GM23338 (cell line): ENCODE results near the gene ZNF536. TPM values are rescaled to one million over a fixed set of nuclear protein-coding genes. Genes with fewer than 3 reads are reported as not detected.

ENCODE experiments used
- ATAC-seq: fragments of 200-7000 bp; cut with Tn5 transposase; 3 replicates; pipeline ENCODE4 v1.9.1; 2020
- DNase-seq: peaks from one replicate; pipeline ENCODE4 v3.0.0-alpha.2; 2015; ENCODE audit warnings: low spot score
- H2AFZ ChIP-seq: fragments of 200-600 bp; sonication (generic); 2 replicates; pipeline ENCODE4 v1.8.0; 2016; ENCODE audit warnings: antibody characterized with exemption, mild to moderate bottlenecking, moderate library complexity
- H3F3A ChIP-seq: fragments of 200-600 bp; sonication (generic); replicated peaks from 2 replicates; pipeline ENCODE4 v1.8.0; 2017; ENCODE audit warnings: antibody characterized with exemption, mixed run types, low read depth
- H3K27ac ChIP-seq: fragments of 200-600 bp; sonication (generic); 2 replicates; pipeline ENCODE4 v1.6.1; 2016; ENCODE audit warnings: low read depth
- H3K27me3 ChIP-seq: fragments of 200-600 bp; sonication (generic); 2 replicates; pipeline ENCODE4 v1.8.0; 2016; ENCODE audit warnings: mild to moderate bottlenecking, mixed run types, moderate library complexity; ENCODE audit not compliant: insufficient read depth
- H3K36me3 ChIP-seq: fragments of 200-600 bp; sonication (generic); 2 replicates; pipeline ENCODE4 v1.8.0; 2016; ENCODE audit warnings: mild to moderate bottlenecking; ENCODE audit not compliant: insufficient read depth
- H3K4me1 ChIP-seq: fragments of 200-600 bp; sonication (generic); 2 replicates; pipeline ENCODE4 v1.8.0; 2016; ENCODE audit warnings: mild to moderate bottlenecking, moderate library complexity; ENCODE audit not compliant: insufficient read depth
- H3K4me2 ChIP-seq: fragments of 200-600 bp; sonication (generic); 2 replicates; pipeline ENCODE4 v1.7.1; 2017; ENCODE audit warnings: mixed run types
- H3K4me3 ChIP-seq: fragments of 200-600 bp; sonication (generic); 2 replicates; pipeline ENCODE4 v1.6.1; 2016; ENCODE audit warnings: mixed run types
- H3K79me2 ChIP-seq: fragments of 200-600 bp; sonication (generic); replicated peaks from 2 replicates; pipeline ENCODE4 v1.8.0; 2017; ENCODE audit warnings: mild to moderate bottlenecking; ENCODE audit not compliant: insufficient read depth
- H3K9me2 ChIP-seq: fragments of 200-600 bp; sonication (generic); 2 replicates; pipeline ENCODE4 v1.8.0; 2017; ENCODE audit not compliant: insufficient read depth
- H4K20me1 ChIP-seq: fragments of 200-600 bp; sonication (generic); replicated peaks from 2 replicates; pipeline ENCODE4 v1.8.0; 2017; ENCODE audit warnings: mild to moderate bottlenecking; ENCODE audit not compliant: insufficient read depth
- H3K27ac Mint-ChIP-seq: 2 replicates; pipeline ENCODE4 v1.8.0; 2020; ENCODE audit warnings: inconsistent platforms, mild to moderate bottlenecking, moderate library complexity, mixed read lengths
- H3K27me3 Mint-ChIP-seq: 3 replicates; pipeline ENCODE4 v1.8.0; 2022; ENCODE audit warnings: low read depth, mild to moderate bottlenecking, moderate library complexity, mixed read lengths, inconsistent platforms; ENCODE audit not compliant: insufficient read depth, poor library complexity
- H3K36me3 Mint-ChIP-seq: 3 replicates; pipeline ENCODE4 v1.8.0; 2021; ENCODE audit warnings: low read depth, mild to moderate bottlenecking, inconsistent platforms, moderate library complexity, mixed read lengths
- H3K4me1 Mint-ChIP-seq: 3 replicates; pipeline ENCODE4 v1.8.0; 2020; ENCODE audit warnings: mild to moderate bottlenecking, inconsistent platforms, mixed read lengths
- H3K4me3 Mint-ChIP-seq: 3 replicates; pipeline ENCODE4 v1.8.0; 2021; ENCODE audit warnings: moderate library complexity, mild to moderate bottlenecking, inconsistent platforms, mixed read lengths
- H3K9me3 Mint-ChIP-seq: 3 replicates; pipeline ENCODE4 v1.8.0; 2020; ENCODE audit warnings: moderate library complexity, mild to moderate bottlenecking, inconsistent platforms, mixed read lengths
- CREB1 ChIP-seq: fragments of 250-450 bp; sonication (Bioruptor Pico); IDR thresholded peaks from 2 replicates; pipeline ENCODE4 v1.5.0; 2020; ENCODE audit warnings: low read depth, mild to moderate bottlenecking, moderate library complexity
- CTCF ChIP-seq, 2 experiments: fragments of 200-600 bp in 1 of 2; sonication (generic) in 1 of 2; conservative IDR thresholded peaks; 2 replicates each; pipeline versions ENCODE4 v1.5.1 to v1.6.1; 2016 to 2017; ENCODE audit warnings: antibody characterized with exemption in 2 of 2, low read depth in 2 of 2, mild to moderate bottlenecking in 2 of 2, moderate library complexity in 1 of 2
- ETS1 ChIP-seq: IDR thresholded peaks from 2 replicates; pipeline ENCODE4 v1.6.1; 2016; ENCODE audit warnings: antibody characterized with exemption
- EZH2 ChIP-seq: fragments of 200-600 bp; sonication (generic); IDR thresholded peaks from one replicate; pipeline ENCODE4 v1.8.0; 2017; ENCODE audit warnings: antibody characterized with exemption, mild to moderate bottlenecking, low read depth; ENCODE audit not compliant: unreplicated experiment
- EZH2phosphoT487 ChIP-seq: fragments of 200-600 bp; sonication (generic); IDR thresholded peaks from one replicate; pipeline ENCODE4 v1.8.1; 2018; ENCODE audit warnings: antibody characterized with exemption; ENCODE audit not compliant: unreplicated experiment
- JUNB ChIP-seq: IDR thresholded peaks from one replicate; pipeline ENCODE4 v1.6.1; 2016; ENCODE audit warnings: antibody characterized with exemption; ENCODE audit not compliant: unreplicated experiment
- NANOG ChIP-seq: IDR thresholded peaks from 2 replicates; pipeline ENCODE4 v1.6.1; 2016; ENCODE audit warnings: antibody characterized with exemption, borderline replicate concordance
- POLR2AphosphoS5 ChIP-seq: IDR thresholded peaks from 2 replicates; pipeline ENCODE4 v1.6.1; 2016; ENCODE audit warnings: antibody characterized with exemption, low read depth
- REST ChIP-seq: IDR thresholded peaks from one replicate; pipeline ENCODE4 v1.6.1; 2018; ENCODE audit warnings: antibody characterized with exemption; ENCODE audit not compliant: unreplicated experiment
- STAT1 ChIP-seq: IDR thresholded peaks from one replicate; pipeline ENCODE4 v1.6.1; 2016; ENCODE audit warnings: antibody characterized with exemption; ENCODE audit not compliant: unreplicated experiment
- ZNF114 ChIP-seq: fragments of 250-450 bp; sonication (Bioruptor Pico); IDR thresholded peaks from 2 replicates; pipeline ENCODE4 v1.5.0; 2020; ENCODE audit warnings: mild to moderate bottlenecking, moderate library complexity
- ZNF331 ChIP-seq: fragments of 250-450 bp; sonication (Bioruptor Pico); IDR thresholded peaks from 2 replicates; pipeline ENCODE4 v1.5.0; 2020; ENCODE audit warnings: low read depth, mild to moderate bottlenecking, moderate library complexity
- ZNF462 ChIP-seq: fragments of 250-450 bp; sonication (Bioruptor Pico); IDR thresholded peaks from 2 replicates; pipeline ENCODE4 v1.5.0; 2020; ENCODE audit warnings: mild to moderate bottlenecking, moderate library complexity
- polyA plus RNA-seq: library from polyadenylated mRNA; unstranded; fragments of >200 nt; fragmentation: Nextera tagmentation; extraction: Ambion mirVana; gene quantifications from 2 replicates; pipeline ENCODE4 v1.2.1, GENCODE V29; 2016
- total RNA-seq: library from RNA; depleted of rRNA; stranded (reverse); fragments of >200 nt; shearing (Covaris generic); gene quantifications from 2 replicates; pipeline ENCODE4 v1.2.3, GENCODE V29; 2014

ZNF536 gene
- total and polyA plus RNA-seq, 2 experiments from 2014 or later = 0.07 TPM; not detected in 1

GRCh38 chr19:30335306-30335886 is 36.8 kb upstream of the ZNF536 start:
- no peak overlapping the region for H3K4me3 Mint-ChIP-seq
- no peaks in the 10 kb centered on the region; the same call in 2 of the 3 replicates for H3K4me1 Mint-ChIP-seq
- peaks cover 10% of the 10 kb centered on the region for H3K9me2 ChIP-seq
- H3K9me3 Mint-ChIP-seq = no peaks in the 10 kb centered on the region
- H3K27me3 Mint-ChIP-seq = peaks cover 2% of the 10 kb centered on the region
- H3K4me2 ChIP-seq = no peak overlapping the region
- no peaks in the 10 kb centered on the region for H4K20me1 ChIP-seq
- H3K36me3 Mint-ChIP-seq = no peaks in the 10 kb centered on the region; the same call in 2 of the 3 replicates
- no peak for ATAC-seq
- no peak overlapping the region for H3K27ac Mint-ChIP-seq
- H3F3A ChIP-seq = no peaks in the 10 kb centered on the region
- no peak overlapping the region for H2AFZ ChIP-seq
- H3K4me3 ChIP-seq = no peak overlapping the region
- no peak overlapping the region for H3K27ac ChIP-seq
- no peaks in the 10 kb centered on the region for H3K36me3 ChIP-seq
- TF ChIP-seq NANOG (no peak), EZH2phosphoT487 (no peak), JUNB (no peak), CREB1 (CRISPR knock-in tag) (no peak), EZH2 (no peak), CTCF (conservative IDR thresholded peaks at IDR 0.05; ENCODE audit: low read depth in 2 of 2) (no peak), REST (no peak), ETS1 (no peak), POLR2AphosphoS5 (no peak), ZNF331 (CRISPR knock-in tag) (no peak), STAT1 (no peak), ZNF114 (CRISPR knock-in tag) (no peak), ZNF462 (CRISPR knock-in tag) (no peak)
- no peak for DNase-seq
- H3K4me1 ChIP-seq = no peaks in the 10 kb centered on the region
- no peaks in the 10 kb centered on the region for H3K27me3 ChIP-seq
- H3K79me2 ChIP-seq = no peaks in the 10 kb centered on the region
